Articular chondrocyte of knee joint (primary cell): ENCODE data around the gene IL21. TPM values are rescaled to one million over a fixed set of nuclear protein-coding genes. Genes with fewer than 3 reads are reported as not detected.

Experiments used
- total RNA-seq: library from RNA; depleted of rRNA; stranded (reverse); fragments of >200 nt; gene quantifications from 2 replicates; pipeline ENCODE4 v1.2.3, GENCODE V29; 2012

Gene IL21
- total RNA-seq = not detected in 2 replicates

DNA sequence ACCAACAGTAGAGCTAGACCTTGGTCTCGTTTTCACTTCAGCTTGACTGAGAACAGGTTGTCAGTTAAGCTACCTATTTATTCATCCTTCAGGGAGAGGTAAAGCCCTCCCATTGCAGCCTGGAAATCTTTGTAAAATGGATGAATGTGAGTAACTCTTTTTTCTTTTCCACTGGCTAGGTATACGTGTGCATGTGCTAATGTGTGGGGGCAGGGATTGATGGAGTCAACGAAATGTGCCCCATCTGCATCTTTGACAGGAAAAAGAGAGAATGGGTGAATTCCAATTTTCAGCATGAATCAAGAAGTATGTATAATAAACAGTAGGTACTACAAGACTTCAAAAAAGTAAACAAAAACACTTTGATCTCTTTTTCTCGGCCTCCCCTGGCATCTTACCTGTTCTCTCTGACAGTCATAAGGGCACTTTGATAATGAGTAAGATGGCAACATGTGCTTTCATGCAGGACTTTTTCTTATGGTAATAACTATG, at the start of gene IL21:
Gene IL21 (minus strand): TSS at position 51 of the 492 bp plus-strand sequence. CDS start 55 bp downstream, outside the sequence.

Other genes with a start within 250 kb of the IL21 start
- gene ADAD1, start 242.1 kb downstream of the IL21 start, total RNA-seq = not detected in 2 replicates
- not detected in 2 replicates for gene IL2, start 164.3 kb downstream of the IL21 start, total RNA-seq
- gene BBS12, start 111.6 kb upstream of the IL21 start, total RNA-seq = 9.9 and 12.1 TPM in 2 replicates
- 79.3 and 103 TPM in 2 replicates for gene FGF2, start 205.8 kb upstream of the IL21 start, total RNA-seq